ENCODE measurements around the gene KIZ.

Gene KIZ

GRCh38 chr20:21185849-21186248, 60.0 kb downstream of the KIZ start:
- no peak overlapping the region for H3K4me3 ChIP-seq (ENCODE audit: low read depth, low read length)
- no peak for TF ChIP-seq CTCF (IDR thresholded peaks at IDR 0.05; ENCODE audit: low read depth, low read length)

- TF ChIP-seq CTCF (IDR thresholded peaks at IDR 0.05; ENCODE audit: low read depth, low read length), result no peak
- no peak overlapping the region for H3K4me3 ChIP-seq (ENCODE audit: low read depth, low read length)
Measured at GRCh38 chr20:21189761-21190523, 64.1 kb downstream of the KIZ start.

- H3K4me3 ChIP-seq (ENCODE audit: low read depth, low read length), result no peak overlapping the region
- TF ChIP-seq CTCF (IDR thresholded peaks at IDR 0.05; ENCODE audit: low read depth, low read length), result no peak
Measured at GRCh38 chr20:21190869-21191268, 65.0 kb downstream of the KIZ start.

GRCh38 chr20:21191839-21192238, 66.0 kb downstream of the KIZ start:
- H3K4me3 ChIP-seq (ENCODE audit: low read depth, low read length), result no peak overlapping the region
- no peak for TF ChIP-seq CTCF (IDR thresholded peaks at IDR 0.05; ENCODE audit: low read depth, low read length)

GRCh38 chr20:21202259-21202658, 76.4 kb downstream of the KIZ start:
- TF ChIP-seq CTCF (IDR thresholded peaks at IDR 0.05; ENCODE audit: low read depth, low read length), result no peak

GRCh38 chr20:21203088-21203656, 77.3 kb downstream of the KIZ start:
- no peak for TF ChIP-seq CTCF (IDR thresholded peaks at IDR 0.05; ENCODE audit: low read depth, low read length)
- no peak overlapping the region for H3K4me3 ChIP-seq (ENCODE audit: low read depth, low read length)

More at GRCh38 chr20:21202259-21202658, 76.4 kb downstream of the KIZ start:
- no peak overlapping the region for H3K4me3 ChIP-seq (ENCODE audit: low read depth, low read length)

GRCh38 chr20:21206584-21206983, 80.7 kb downstream of the KIZ start:
- TF ChIP-seq CTCF (IDR thresholded peaks at IDR 0.05; ENCODE audit: low read depth, low read length), result no peak
- H3K4me3 ChIP-seq (ENCODE audit: low read depth, low read length), result no peak overlapping the region
